HT-29 (cell line): ENCODE measurements around the gene HYAL3. TPM values are rescaled to one million over a fixed set of nuclear protein-coding genes. Genes with fewer than 3 reads are reported as not detected.
A peak's percentile ranks its signal among the peaks of the same experiment; 100 is the strongest.
"Not testable (repeated sequence)": the region's sequence is repeated elsewhere in the genome, so short reads cannot be mapped to it uniquely, and the experiment has no call there.

Experiments used
- DNase-seq: peaks from one replicate; pipeline ENCODE4 v3.0.0-alpha.2; 2015; ENCODE audit warnings: low spot score
- total RNA-seq: library from RNA; depleted of rRNA; stranded (reverse); fragments of >200 nt; shearing (Covaris generic); gene quantifications from 2 replicates; pipeline ENCODE4 v1.2.3, GENCODE V29; 2014; rRNA removed

The HYAL3 gene
- total RNA-seq, 1 experiment from 2014 or later = 12.7 TPM

DNA sequence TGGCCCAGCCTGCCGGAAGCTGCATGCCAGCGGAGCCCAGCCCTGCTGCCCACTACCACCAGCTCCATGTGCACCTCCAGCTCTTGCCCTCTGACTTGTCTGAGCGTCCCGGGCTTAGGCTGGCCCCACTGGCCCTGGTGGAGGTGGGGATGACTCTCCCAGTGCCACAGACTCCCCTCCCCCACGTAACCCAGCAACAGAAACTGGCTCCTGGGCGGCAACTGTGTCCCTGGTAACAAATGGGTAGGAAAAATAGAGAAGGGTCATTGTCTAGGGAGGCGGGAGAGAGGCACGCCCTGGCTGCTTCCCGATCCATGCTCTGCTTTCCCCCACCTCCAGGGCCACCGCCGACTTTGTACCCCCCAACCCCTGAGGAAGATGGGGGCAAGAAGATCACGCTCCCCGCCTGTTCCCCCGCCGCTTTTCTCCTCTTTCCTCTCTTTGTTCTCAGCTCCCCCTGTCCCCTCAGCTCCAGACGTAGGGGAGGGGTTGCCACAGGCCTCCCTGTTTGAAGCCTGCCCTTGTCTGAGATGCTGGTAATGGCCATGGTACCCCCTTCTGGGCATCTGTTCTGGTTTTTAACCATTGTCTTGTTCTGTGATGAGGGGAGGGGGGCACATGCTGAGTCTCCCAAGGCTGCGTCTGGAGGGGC lies 41.0 kb downstream of the HYAL3 start:
- DNase-seq = no peak

DNA sequence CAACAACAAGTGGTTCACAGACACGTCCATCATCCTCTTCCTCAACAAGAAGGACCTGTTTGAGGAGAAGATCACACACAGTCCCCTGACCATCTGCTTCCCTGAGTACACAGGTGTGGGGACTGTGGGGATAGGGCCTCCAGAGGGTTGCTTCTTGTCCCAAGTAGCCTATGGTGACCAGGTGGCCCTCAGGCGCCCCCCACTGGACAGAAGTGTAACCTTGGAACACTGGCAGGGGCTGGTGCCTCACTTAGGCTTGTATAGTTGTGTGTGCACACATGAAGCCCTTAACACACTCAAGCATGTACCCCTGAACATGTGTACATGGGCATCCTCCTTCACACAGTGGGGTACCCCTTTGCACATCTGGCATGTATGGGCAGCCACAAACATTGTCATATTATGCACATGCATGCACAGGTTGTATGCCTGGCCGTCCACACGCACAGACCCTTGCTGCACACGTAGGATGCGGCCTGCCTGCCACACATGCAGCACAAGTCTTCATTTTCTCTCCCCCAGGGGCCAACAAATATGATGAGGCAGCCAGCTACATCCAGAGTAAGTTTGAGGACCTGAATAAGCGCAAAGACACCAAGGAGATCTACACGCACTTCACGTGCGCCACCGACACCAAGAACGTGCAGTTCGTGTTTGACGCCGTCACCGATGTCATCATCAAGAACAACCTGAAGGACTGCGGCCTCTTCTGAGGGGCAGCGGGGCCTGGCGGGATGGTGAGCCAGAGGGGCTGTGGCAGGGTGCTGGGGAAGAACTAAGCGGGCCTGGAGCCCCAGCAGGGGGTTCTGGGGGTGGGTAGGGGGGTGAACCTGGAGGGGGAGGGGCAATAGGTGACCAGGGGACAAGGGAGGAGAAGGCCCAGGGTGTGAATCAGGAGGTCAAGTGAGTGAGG lies 42.0 kb downstream of the HYAL3 start:
- peak; percentile 61 for DNase-seq

DNA sequence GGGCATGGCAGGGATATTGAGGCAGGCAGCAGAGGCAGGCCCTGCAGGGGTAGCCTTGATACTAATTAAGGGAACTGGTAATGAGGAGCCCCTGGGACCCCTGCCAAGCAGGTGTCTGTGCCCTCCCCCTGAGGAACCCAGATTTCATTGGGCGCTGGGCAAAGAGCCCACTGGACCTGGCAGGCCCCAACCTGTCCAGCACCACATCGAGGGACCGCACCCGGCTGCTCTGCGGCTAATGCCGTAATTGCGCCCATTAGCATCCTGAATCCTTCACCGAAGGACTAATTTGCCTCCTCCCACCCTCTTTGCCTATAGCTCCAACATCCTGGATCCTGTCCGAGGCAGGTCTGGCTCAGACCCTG lies 44.0 kb downstream of the HYAL3 start:
- DNase-seq = no peak

DNA sequence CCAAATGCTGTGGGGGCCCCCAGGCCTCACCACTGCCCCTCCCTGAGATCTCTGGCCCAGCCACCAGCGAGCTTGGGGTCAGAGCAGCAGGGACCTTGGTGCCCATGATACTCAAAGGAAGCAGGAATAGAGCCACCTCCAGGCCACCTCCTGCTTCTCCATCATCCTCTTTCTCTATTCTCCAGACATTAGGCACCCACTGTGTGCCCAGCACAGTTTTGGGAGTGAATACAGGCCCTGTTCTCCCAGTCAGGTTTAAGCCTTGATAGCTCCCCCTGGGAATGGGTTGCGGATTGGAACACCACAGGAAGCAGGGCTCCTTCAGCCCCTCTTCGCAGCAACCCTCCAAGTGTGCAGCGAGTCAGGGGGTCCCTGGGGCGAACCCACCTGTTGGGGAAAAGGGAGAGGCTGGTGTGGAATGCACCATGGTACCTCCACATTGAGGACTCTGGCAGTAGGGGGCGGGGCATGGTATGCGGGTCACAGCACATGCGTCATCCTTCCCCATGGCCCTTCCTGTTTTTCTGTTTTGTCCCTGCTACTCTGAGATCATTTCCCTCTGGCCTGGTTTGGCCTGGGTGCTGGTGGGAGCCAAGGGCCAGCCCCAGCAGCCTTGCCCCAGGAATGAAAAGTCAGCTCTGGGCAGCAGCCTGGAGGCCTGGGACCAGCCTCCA lies 44.5 kb downstream of the HYAL3 start:
- no peak for DNase-seq

DNA sequence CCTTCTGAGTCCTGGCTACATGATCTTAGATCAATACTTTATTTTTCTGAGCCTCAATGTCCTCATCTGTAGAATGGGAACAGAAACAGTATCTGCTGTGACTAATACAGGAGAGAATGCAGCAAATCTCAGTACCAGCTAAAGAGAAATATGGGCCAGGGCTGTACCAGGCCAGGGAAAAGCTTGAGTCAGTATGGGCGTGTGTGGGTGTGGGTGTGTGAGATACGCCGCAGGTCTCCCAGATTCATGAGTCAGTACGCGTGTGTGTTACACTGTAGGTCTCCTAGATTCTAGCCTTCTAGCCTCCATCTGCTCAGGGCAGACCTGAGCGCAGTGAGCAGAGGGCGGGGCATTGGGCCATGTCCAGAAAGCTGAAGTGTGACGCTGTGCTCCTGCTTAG lies 48.0 kb downstream of the HYAL3 start:
- no peak for DNase-seq

DNA sequence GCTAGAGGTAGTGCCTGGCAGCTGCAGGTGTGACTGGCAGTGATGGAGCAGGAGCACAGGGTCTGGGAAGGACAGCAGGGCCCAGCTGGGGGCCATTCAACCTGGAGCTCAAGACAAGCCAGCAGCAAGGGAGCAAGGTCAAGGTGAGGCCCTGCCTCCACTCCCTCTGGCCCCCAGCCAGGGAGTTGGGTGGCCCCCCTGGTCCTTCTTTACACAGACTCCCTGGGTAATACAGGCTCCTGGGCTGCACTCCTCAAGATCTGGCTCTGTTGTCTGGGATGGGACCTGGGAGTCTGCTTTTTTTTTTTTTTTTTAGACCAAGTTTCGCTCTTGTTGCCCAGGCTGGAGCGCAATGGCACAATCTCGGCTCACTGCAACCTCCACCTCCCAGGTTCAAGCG lies 48.7 kb downstream of the HYAL3 start:
- no peak for DNase-seq

DNA sequence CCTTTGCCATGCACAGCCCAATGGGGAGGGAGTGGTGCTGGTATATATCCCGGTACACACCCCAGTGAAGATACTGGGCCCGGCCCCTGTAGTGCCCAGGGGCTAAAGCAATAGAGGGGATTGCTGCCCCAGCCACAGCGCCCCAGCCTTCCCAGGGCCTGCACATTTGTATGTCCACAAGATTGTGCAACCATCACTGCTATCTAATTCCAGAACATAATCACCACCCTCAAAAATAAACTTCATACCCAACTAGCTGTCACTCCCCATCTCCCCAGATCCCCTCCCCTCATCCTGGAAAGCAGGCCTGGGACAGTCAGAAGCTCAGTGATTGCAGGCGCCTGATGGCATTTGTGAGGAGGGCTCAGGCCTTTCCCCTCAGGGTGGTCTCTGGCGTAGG lies 49.7 kb downstream of the HYAL3 start:
- no peak for DNase-seq

DNA sequence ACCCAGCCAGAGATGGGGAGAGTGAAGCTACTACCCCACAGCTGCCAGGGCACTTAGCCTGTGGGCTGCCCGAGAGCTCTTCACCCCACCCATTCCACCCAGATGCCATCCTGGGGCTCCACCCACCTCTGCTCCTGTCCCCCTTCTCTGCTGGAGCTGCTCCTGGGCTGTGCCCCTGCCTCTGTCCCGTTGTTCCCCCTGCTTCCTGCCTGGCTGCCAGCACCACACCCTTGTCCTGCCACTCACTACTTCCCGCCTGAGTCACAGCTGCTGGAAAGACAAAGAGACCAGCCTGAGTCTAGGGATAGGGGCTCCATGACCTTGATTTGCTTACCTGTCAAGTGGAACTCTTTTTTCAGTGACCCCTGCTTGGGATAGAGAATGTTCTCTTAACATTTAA lies 50.8 kb downstream of the HYAL3 start:
- no peak for DNase-seq

DNA sequence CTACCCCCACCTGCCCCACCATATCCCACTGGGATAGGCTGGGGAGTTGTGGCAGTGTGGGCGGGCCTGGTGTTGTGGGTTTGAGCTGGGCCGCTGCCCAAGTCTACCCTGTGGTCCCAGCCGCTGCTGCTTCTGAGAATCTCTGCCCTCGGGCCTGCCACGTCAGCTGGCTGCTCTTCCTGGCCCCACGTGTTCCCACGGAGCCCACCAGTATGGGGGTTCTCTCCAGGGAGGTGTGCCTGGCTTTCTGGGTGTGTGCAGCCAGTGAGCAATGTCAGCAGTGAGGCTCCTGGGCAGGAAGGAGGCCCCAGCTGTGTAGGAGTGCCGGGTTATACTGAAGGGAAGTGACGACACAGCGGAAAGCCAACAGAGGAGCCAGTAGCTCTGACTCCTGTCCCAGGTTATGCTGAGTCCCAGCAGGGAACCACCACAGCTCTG lies 52.7 kb downstream of the HYAL3 start:
- DNase-seq = no peak

DNA sequence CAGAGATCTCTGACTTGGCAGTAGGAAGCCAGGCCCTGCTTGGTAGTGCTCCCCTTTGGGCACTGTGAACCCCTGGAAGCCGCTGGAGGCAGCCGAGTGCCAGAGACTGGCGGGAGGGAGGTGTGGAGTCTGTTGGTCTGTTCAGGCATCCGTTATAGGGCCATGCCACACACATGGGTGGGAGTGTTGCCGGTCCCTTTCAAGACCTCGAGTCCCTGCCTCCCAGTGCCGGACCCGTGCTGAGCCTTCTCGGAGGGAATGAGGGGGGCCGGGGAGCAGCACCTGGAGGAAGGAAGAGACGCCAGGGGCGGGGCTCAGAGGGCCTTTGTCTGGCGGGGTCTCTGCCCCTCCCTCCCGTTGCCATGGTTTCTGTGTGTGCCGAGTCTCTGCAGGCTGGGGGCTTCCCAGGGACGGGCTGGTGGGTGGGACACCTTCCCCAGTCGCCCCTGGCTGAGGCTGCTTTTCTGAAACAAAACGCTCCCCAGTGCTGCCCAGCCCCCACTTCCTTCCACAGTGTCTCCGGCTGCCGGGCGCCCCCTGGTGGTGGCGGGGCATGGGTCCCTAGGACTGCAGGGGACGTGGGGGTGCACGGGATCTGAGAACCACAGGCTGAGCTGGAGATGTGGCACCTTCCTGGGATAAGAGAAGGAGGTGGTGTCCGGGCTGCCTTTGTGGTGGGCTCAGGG lies 53.2 kb downstream of the HYAL3 start:
- DNase-seq = peak; percentile 81

DNA sequence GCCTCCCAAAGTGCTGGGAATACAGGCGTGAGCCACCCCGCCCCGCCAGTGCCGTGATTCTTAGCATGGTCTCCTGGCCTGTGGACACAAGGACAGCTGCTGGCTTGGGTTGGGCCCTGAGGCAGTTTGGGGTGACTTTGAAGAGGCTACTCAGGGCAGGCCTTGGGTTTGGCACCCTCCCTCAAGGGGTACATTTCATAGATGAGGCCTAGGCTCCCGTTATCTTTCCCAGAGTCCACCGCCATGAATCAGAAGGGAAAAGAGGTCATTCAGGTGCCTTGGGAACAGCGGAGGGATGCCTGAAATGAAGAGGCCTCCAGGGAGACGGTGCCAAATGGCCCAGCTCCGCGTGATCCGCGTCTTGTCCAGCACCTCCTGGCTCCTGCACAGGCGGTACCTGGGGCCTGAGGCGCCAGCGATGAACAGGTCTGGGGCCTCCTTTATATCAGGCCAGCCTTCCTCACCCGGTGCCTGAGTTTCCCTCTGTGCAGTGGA lies 53.9 kb downstream of the HYAL3 start:
- no peak for DNase-seq

DNA sequence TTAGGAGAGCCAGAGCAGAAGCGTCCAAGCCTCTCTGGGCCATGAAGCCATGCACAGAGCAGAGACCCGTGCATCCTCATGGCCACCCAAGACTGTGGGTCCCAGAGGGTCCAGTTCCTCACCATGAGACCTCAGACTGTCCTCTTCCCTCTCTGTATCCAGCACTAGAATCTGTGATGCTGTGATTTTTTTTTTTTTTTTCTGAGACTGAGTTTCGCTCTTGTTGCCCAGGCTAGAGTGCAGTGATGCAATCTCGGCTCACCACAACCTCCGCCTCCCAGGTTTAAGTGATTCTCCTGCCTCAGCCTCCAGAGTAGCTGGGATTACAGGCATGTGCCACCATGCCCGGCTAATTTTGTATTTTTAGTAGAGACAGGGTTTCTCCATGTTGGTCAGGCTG lies 54.4 kb downstream of the HYAL3 start:
- not testable (repeated sequence) for DNase-seq

DNA sequence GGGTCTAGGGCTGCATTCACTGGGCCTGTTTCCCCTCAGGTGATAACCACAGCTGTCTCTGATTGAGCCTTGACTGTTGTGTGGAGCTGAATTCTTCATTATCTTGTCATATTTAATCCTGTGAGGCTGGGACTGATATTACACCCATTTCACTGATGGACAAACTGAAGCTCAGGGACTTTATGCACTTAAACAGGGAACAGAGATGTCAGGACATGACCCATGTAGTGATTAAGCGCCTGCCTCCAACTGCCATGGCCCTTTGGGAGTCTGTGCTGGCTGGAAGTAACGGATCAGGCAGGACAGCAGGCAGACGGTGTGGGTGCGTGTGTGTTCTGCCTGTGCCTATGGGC lies 55.7 kb downstream of the HYAL3 start:
- DNase-seq = no peak

DNA sequence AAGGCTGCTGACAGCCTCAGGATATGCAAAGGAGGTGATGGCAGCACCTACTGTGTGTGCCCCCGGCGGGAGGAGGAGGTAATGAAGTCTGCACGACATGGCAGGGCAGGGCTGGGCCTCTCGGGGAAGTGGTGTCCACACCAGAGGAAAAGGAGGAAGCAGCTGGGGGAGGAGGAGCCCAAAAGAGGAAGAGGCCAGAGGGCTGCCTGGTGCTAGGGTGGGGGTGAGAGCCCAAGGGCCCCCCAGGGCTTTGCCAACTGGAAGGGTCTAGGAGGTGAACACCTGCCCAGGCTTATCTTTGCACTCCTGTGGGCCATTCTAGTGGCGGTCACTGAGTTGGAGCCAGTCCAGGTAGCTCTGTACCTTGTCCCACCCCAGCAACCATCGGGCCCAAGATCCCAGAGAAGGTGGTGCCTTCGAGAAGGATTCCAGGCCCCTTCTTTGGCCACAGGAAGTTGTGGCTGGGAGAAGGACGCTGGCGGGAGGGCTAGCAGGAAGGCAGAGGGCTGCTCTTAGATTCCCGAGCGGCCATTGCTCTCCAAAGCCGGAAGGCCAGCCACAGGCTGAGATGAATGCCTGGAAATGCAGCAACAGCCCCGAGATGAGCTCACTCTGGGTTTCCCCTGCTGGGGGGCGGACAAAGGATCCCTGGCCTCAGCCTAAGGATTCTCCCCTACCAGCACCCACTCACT lies 56.2 kb downstream of the HYAL3 start:
- DNase-seq = no peak

Other genes with a start within 250 kb of the HYAL3 start
- gene RBM5, start 210.5 kb downstream of the HYAL3 start, total RNA-seq = 33.5 and 35.8 TPM in 2 replicates
- 14.6 and 16.5 TPM in 2 replicates for gene SEMA3F, start 144.1 kb downstream of the HYAL3 start, total RNA-seq
- gene GNAT1, start 107.8 kb downstream of the HYAL3 start, total RNA-seq = 0.18 TPM in 1 of 2 replicates, not detected in the other
- 0.70 TPM in 1 of 2 replicates, not detected in the other for gene SLC38A3, start 94.1 kb downstream of the HYAL3 start, total RNA-seq
- 167 and 168 TPM in 2 replicates for gene GNAI2, start 63.2 kb downstream of the HYAL3 start, total RNA-seq
- gene SEMA3B, start 30.3 kb downstream of the HYAL3 start, total RNA-seq = 87.7 and 94.2 TPM in 2 replicates
- not detected in 2 replicates for gene LSMEM2, start 20.3 kb downstream of the HYAL3 start, total RNA-seq
- gene IFRD2, start 7.0 kb downstream of the HYAL3 start, total RNA-seq = 175 and 177 TPM in 2 replicates
- gene NAA80, start within 50 bp of the HYAL3 start, total RNA-seq = 14.2 and 15.3 TPM in 2 replicates
- gene HYAL1, start 4.2 kb upstream of the HYAL3 start, total RNA-seq = 1.4 and 1.6 TPM in 2 replicates
- 81.4 and 82.6 TPM in 2 replicates for gene HYAL2, start 23.3 kb upstream of the HYAL3 start, total RNA-seq
- gene TUSC2, start 28.8 kb upstream of the HYAL3 start, total RNA-seq = 66.8 and 69.2 TPM in 2 replicates
- 24.2 and 30.2 TPM in 2 replicates for gene RASSF1, start 41.4 kb upstream of the HYAL3 start, total RNA-seq
- 0.48 TPM in 1 of 2 replicates, not detected in the other for gene ZMYND10, start 46.3 kb upstream of the HYAL3 start, total RNA-seq
- 30.0 and 30.7 TPM in 2 replicates for gene NPRL2, start 51.4 kb upstream of the HYAL3 start, total RNA-seq
- gene CYB561D2, start 51.5 kb upstream of the HYAL3 start, total RNA-seq = 42.5 and 46.0 TPM in 2 replicates
- 35.8 and 36.2 TPM in 2 replicates for gene TMEM115, start 60.1 kb upstream of the HYAL3 start, total RNA-seq
- 0.33 and 0.42 TPM in 2 replicates for gene CACNA2D2, start 204.2 kb upstream of the HYAL3 start, total RNA-seq